ENCODE data around the gene ITGB5. TPM values are rescaled to one million over a fixed set of nuclear protein-coding genes. Genes with fewer than 3 reads are reported as not detected.
A peak's percentile ranks its signal among the peaks of the same experiment; 100 is the strongest.

ITGB5 gene
- total and polyA plus RNA-seq, 2 donors (not counting 1 experiment from before 2014, with no cell fraction given), result 99.7 to 196 TPM

DNA sequence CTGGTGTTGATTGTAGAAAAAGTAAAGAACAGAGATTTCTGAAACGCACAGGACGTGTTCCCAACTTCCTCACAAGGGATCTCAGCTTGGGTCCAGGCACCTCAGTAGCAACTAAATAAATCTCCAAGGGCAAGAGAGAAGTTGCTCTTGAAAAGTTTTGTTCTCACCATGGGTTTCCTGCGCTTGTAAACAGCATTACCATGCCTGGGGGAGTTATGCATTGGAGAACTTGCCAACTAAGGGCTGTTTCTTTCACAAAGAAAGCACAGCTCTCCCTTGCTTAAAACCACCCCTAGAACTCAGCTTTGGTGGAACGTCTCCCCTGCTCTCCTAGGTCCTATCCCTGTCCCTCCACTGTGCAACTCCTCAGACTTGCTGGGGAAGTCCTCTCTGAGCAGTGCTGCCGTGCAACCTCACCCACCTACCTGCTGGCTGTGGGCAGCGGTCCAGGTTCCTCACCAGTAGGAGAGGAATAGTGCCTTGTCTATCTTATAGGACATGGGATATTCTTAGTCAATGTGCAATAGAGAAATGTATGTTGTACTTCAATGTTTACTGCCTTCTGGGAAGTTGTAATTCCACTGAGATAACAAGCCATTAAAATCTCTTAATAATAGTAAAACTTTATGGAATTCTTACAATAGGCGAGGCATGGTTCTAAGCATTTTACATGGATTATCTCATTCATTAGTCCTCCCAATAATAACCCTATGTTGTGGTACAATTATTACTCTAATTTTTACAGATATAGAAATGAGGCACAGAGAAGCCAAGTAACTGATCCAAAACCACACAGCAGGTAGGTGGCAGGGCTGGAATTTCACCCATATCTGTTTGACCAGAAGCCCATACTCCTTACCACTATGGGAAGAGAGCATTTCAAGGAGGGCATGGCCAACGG, 105.4 kb downstream of the ITGB5 start:
- no peak overlapping the region for H3K4me2 ChIP-seq (ENCODE audit: extremely low read depth, insufficient read depth, low read length)
- no peaks in the 10 kb centered on the region for H3K36me3 ChIP-seq (ENCODE audit: control insufficient read depth, insufficient read depth, low read length)
- H3K9me3 ChIP-seq (ENCODE audit: control insufficient read depth, insufficient read depth, low read depth, low read length), result no peaks in the 10 kb centered on the region
- peak overlapping the region; percentile 76 for H3K27ac ChIP-seq (ENCODE audit: insufficient read depth, low read length)
- H3K79me2 ChIP-seq (ENCODE audit: control insufficient read depth, insufficient read depth, low read length), result no peaks in the 10 kb centered on the region
- TF ChIP-seq, protein P1, sequence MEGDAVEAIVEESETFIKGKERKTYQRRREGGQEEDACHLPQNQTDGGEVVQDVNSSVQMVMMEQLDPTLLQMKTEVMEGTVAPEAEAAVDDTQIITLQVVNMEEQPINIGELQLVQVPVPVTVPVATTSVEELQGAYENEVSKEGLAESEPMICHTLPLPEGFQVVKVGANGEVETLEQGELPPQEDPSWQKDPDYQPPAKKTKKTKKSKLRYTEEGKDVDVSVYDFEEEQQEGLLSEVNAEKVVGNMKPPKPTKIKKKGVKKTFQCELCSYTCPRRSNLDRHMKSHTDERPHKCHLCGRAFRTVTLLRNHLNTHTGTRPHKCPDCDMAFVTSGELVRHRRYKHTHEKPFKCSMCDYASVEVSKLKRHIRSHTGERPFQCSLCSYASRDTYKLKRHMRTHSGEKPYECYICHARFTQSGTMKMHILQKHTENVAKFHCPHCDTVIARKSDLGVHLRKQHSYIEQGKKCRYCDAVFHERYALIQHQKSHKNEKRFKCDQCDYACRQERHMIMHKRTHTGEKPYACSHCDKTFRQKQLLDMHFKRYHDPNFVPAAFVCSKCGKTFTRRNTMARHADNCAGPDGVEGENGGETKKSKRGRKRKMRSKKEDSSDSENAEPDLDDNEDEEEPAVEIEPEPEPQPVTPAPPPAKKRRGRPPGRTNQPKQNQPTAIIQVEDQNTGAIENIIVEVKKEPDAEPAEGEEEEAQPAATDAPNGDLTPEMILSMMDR (conservative IDR thresholded peaks at IDR 0.05 in 1 of 2, IDR thresholded peaks at IDR 0.05 in 1 of 2; ENCODE audit: low read depth in 1 of 2, low read length in 2 of 2), result no peak
- TF ChIP-seq EZH2 (IDR thresholded peaks at IDR 0.05; ENCODE audit: low read length, missing control alignments), result no peak
- DNase-seq (ENCODE audit: low read depth in 2 of 2), result no peak
- H3K4me3 ChIP-seq (replicated peaks in 1 of 4; ENCODE audit: control extremely low read depth in 1 of 4, insufficient read depth in 1 of 4, low read depth in 3 of 4, low read length in 4 of 4), result no peak overlapping the region
- H3K4me1 ChIP-seq (ENCODE audit: control insufficient read depth, extremely low read depth, insufficient read depth, low read length), result peaks cover 22% of the 10 kb centered on the region
- no peaks in the 10 kb centered on the region for H4K20me1 ChIP-seq (ENCODE audit: control insufficient read depth, extremely low read depth, insufficient read depth, low read length)
- H3K9ac ChIP-seq (ENCODE audit: insufficient read depth, low read length), result no peak overlapping the region
- H3K27me3 ChIP-seq (ENCODE audit: control insufficient read depth, insufficient read depth, low read length), result no peaks in the 10 kb centered on the region
- H2AFZ ChIP-seq (ENCODE audit: low read length), result no peak overlapping the region

DNA sequence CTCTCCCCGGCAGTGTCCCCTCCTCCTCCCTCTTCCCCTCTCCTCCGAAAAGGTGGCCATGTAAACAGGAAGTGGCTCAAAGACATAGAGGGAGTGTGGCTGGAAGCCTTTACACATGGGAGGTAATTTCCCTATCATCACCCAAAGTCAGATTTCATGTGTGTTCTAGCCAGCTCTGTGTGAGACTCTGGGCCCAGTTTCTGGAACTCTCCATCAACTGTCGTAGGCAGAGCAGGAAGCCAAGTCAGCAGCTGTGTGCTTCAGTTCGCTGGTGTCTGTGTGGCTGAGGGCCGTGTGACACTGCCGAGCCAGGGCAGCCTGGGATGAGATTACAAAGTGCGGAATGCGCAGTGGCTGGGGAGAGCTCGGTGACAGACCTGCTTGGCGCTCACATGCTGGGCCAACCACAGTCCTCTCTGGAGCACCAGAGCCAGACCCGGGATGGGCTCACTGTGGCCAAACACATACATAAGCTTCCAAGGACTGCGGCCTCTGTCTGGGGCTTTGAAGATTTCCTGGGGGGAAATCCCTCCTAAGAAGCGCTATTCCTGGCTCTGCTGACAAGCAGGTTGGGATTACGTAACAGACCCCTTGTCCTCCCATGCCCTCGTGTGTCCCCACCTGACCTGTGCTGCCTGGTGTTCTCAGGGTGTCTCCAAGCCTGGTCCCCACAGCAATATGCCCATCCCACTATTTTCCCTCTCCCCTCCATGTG, 106.2 kb downstream of the ITGB5 start:
- Histone ChIP-seq H2AFZ (ENCODE audit: low read length) (peak overlapping the region; percentile 47), H3K4me2 (ENCODE audit: extremely low read depth, insufficient read depth, low read length) (peak overlapping the region; percentile 54), H3K27me3 (ENCODE audit: control insufficient read depth, insufficient read depth, low read length) (no peaks in the 10 kb centered on the region), H4K20me1 (ENCODE audit: control insufficient read depth, extremely low read depth, insufficient read depth, low read length) (no peaks in the 10 kb centered on the region), H3K4me3 (replicated peaks in 1 of 4; ENCODE audit: control extremely low read depth in 1 of 4, insufficient read depth in 1 of 4, low read depth in 3 of 4, low read length in 4 of 4) (peak overlapping the region in 1 of 4 experiments; percentile 2), H3K36me3 (ENCODE audit: control insufficient read depth, insufficient read depth, low read length) (no peaks in the 10 kb centered on the region), H3K9ac (ENCODE audit: insufficient read depth, low read length) (peak overlapping the region; percentile 34), H3K9me3 (ENCODE audit: control insufficient read depth, insufficient read depth, low read depth, low read length) (no peaks in the 10 kb centered on the region), H3K4me1 (ENCODE audit: control insufficient read depth, extremely low read depth, insufficient read depth, low read length) (peaks cover 19% of the 10 kb centered on the region), H3K79me2 (ENCODE audit: control insufficient read depth, insufficient read depth, low read length) (no peaks in the 10 kb centered on the region), H3K27ac (ENCODE audit: insufficient read depth, low read length) (peak overlapping the region; percentile 76)
- TF ChIP-seq, protein P1 (conservative IDR thresholded peaks at IDR 0.05 in 1 of 2, IDR thresholded peaks at IDR 0.05 in 1 of 2; ENCODE audit: low read depth in 1 of 2, low read length in 2 of 2), result no peak
- no peak for TF ChIP-seq EZH2 (IDR thresholded peaks at IDR 0.05; ENCODE audit: low read length, missing control alignments)
- peak; percentile 65 to 79 for DNase-seq (ENCODE audit: low read depth in 2 of 2)

DNA sequence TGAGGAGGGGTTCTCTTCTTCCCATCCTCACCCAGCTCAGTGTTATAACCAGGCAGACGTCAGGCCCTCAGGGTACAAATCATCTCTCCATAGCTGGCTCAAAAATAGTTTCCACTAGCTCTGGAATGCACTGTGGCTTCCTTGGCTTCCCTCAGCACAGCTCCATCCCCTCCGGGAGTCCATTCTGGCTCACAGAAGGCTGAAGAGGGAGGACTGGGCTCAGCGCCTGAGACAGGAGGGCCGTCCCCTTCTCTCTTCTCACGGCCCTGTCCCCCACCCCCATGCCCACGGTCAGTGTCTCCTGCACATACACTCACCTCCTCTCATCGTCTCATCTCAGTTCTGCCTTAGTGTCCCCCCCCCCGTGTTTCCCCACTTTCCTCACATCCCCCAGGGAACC, 106.8 kb downstream of the ITGB5 start:
- no peaks in the 10 kb centered on the region for H3K9me3 ChIP-seq (ENCODE audit: control insufficient read depth, insufficient read depth, low read depth, low read length)
- TF ChIP-seq EZH2 (IDR thresholded peaks at IDR 0.05; ENCODE audit: low read length, missing control alignments), result no peak
- TF ChIP-seq, protein P1 (conservative IDR thresholded peaks at IDR 0.05 in 1 of 2, IDR thresholded peaks at IDR 0.05 in 1 of 2; ENCODE audit: low read depth in 1 of 2, low read length in 2 of 2), result no peak
- H4K20me1 ChIP-seq (ENCODE audit: control insufficient read depth, extremely low read depth, insufficient read depth, low read length), result no peaks in the 10 kb centered on the region
- H3K27me3 ChIP-seq (ENCODE audit: control insufficient read depth, insufficient read depth, low read length), result no peaks in the 10 kb centered on the region
- H3K4me1 ChIP-seq (ENCODE audit: control insufficient read depth, extremely low read depth, insufficient read depth, low read length), result peaks cover 20% of the 10 kb centered on the region
- peak overlapping the region in 1 of 4 experiments; percentile 2 for H3K4me3 ChIP-seq (replicated peaks in 1 of 4; ENCODE audit: control extremely low read depth in 1 of 4, insufficient read depth in 1 of 4, low read depth in 3 of 4, low read length in 4 of 4)
- DNase-seq (ENCODE audit: low read depth in 2 of 2), result peak; percentile 54 to 95
- H3K79me2 ChIP-seq (ENCODE audit: control insufficient read depth, insufficient read depth, low read length), result no peaks in the 10 kb centered on the region
- H3K36me3 ChIP-seq (ENCODE audit: control insufficient read depth, insufficient read depth, low read length), result no peaks in the 10 kb centered on the region
- peak overlapping the region; percentile 76 for H3K27ac ChIP-seq (ENCODE audit: insufficient read depth, low read length)
- H2AFZ ChIP-seq (ENCODE audit: low read length), result peak overlapping the region; percentile 47
- H3K9ac ChIP-seq (ENCODE audit: insufficient read depth, low read length), result peak overlapping the region; percentile 34
- peak overlapping the region; percentile 54 for H3K4me2 ChIP-seq (ENCODE audit: extremely low read depth, insufficient read depth, low read length)

Measured in fibroblast of lung (primary cell).